ENCODE data around the gene DZIP1. TPM values are rescaled to one million over a fixed set of nuclear protein-coding genes. Genes with fewer than 3 reads are reported as not detected.

The DZIP1 gene
- total RNA-seq, 1 experiment from 2014 or later: 33.6 TPM

- Histone ChIP-seq H4K91ac (ENCODE audit: insufficient read length, low read depth, low read length) (no peak overlapping the region), H3K9me3 (ENCODE audit: control insufficient read depth, low read depth, low read length) (no peaks in the 10 kb centered on the region), H3K14ac (ENCODE audit: insufficient read depth, low read length) (no peak overlapping the region), H3K27ac (ENCODE audit: insufficient read length, low read depth, low read length) (no peak overlapping the region), H2BK5ac (ENCODE audit: insufficient read length, low read length) (no peak overlapping the region), H3K4ac (ENCODE audit: low read depth, low read length) (no peak overlapping the region), H3K23ac (ENCODE audit: insufficient read length, low read depth, low read length) (no peak overlapping the region), H2BK12ac (ENCODE audit: insufficient read length, low read depth, low read length) (no peak overlapping the region), H2BK20ac (ENCODE audit: low read depth, low read length, poor library complexity, severe bottlenecking) (no peak overlapping the region), H3K23me2 (ENCODE audit: insufficient read length, low read depth, low read length, poor library complexity, severe bottlenecking) (no peaks in the 10 kb centered on the region), H3K79me2 (ENCODE audit: insufficient read depth, low read length) (peaks cover 4% of the 10 kb centered on the region; the same call in 1 of the 2 replicates), H3K4me1 (ENCODE audit: insufficient read depth, low read length) (peaks cover 4% of the 10 kb centered on the region), H3T11ph (ENCODE audit: low read length) (no peak overlapping the region), H3K56ac (ENCODE audit: insufficient read length, low read depth, low read length) (no peak overlapping the region), H2AK5ac (ENCODE audit: insufficient read length, low read length) (no peak overlapping the region), H3K18ac (ENCODE audit: insufficient read length, low read depth, low read length) (no peak overlapping the region), H3K27me3 (ENCODE audit: insufficient read depth, low read length) (no peaks in the 10 kb centered on the region), H2BK15ac (ENCODE audit: low read depth, low read length) (no peak overlapping the region), H2BK120ac (ENCODE audit: low read depth, low read length, poor library complexity, severe bottlenecking) (no peak overlapping the region), H3K79me1 (ENCODE audit: insufficient read depth, low read depth, low read length, poor library complexity, severe bottlenecking) (peaks cover 4% of the 10 kb centered on the region), H2AFZ (ENCODE audit: low read length) (no peak overlapping the region), H3K9ac (ENCODE audit: extremely low read depth, insufficient read length, low read length) (no peak overlapping the region), H4K5ac (ENCODE audit: insufficient read length, low read depth, low read length) (no peak overlapping the region), H4K20me1 (ENCODE audit: control insufficient read depth, insufficient read depth, insufficient read length) (no peaks in the 10 kb centered on the region), H4K8ac (replicated peaks; ENCODE audit: insufficient read length, low read depth, low read length) (no peak overlapping the region), H3K4me2 (ENCODE audit: insufficient read depth, insufficient read length, low read length) (no peak overlapping the region)
- Mint-ChIP-seq H3K27me3 (ENCODE audit: low read depth) (no peaks in the 10 kb centered on the region), H3K27ac (peak overlapping the region; percentile 0 to 38 (median 2); a peak in 3 of 7 replicates), H3K4me3 (no peak overlapping the region), H3K36me3 (ENCODE audit: insufficient read depth in 1 of 3, low read depth in 3 of 3) (peaks cover 0 to 35% (median 20%) of the 10 kb centered on the region in 3 experiments; a peak in 5 of 7 replicates), H3K4me1 (peaks cover 19 to 20% of the 10 kb centered on the region in 2 experiments), H3K9me3 (peaks cover 15 to 24% of the 10 kb centered on the region in 2 experiments)
- peak; percentile 55 for DNase-seq
- TF ChIP-seq CTCF (conservative IDR thresholded peaks at IDR 0.05): no peak
- no CpG with 5 or more reads among the region's 2 CpGs for WGBS (ENCODE audit: extremely low coverage, insufficient read length, low lambda C conversion rate)
Measured at GRCh38 chr13:95684418-95684817, 39.9 kb upstream of the DZIP1 start.
